Measurements from ENCODE around the gene WIZ. TPM values are rescaled to one million over a fixed set of nuclear protein-coding genes. Genes with fewer than 3 reads are reported as not detected.

WIZ gene
- total RNA-seq, 1 experiment from 2014 or later: 72.3 TPM

GRCh38 chr19:15381864-15382263, 67.9 kb downstream of the WIZ start:
- H3K27ac ChIP-seq (ENCODE audit: low read depth, low read length, poor library complexity, severe bottlenecking): peak overlapping the region; percentile 11
- intact Hi-C loops (cut with micrococcal nuclease; ENCODE audit: unreplicated experiment): no loop called here
- TF ChIP-seq EZH2 (IDR thresholded peaks at IDR 0.05; ENCODE audit: borderline replicate concordance, low read depth, low read length, poor library complexity, severe bottlenecking) (no peak), CTCF (conservative IDR thresholded peaks at IDR 0.05; ENCODE audit: low read depth, low read length) (no peak)
- no peak overlapping the region for H3K4me3 ChIP-seq (ENCODE audit: low read depth, low read length, poor library complexity, severe bottlenecking)
- CTCF ChIA-PET: no interaction called here
- no peaks in the 10 kb centered on the region for H3K9me3 ChIP-seq (ENCODE audit: low read depth, low read length, poor library complexity, severe bottlenecking)
- H3K27me3 ChIP-seq (replicated peaks; ENCODE audit: insufficient read depth, low read depth, low read length, poor library complexity): no peaks in the 10 kb centered on the region
- POLR2A ChIA-PET (ENCODE audit: low non-redundant PET): no interaction called here
- DNase-seq (ENCODE audit: low spot score): no peak
- no TSS peak for BruUV-seq (replicated peaks)
- peaks cover 14% of the 10 kb centered on the region for H3K36me3 ChIP-seq (ENCODE audit: insufficient read depth, low read length, poor library complexity, severe bottlenecking)
- peaks cover 11% of the 10 kb centered on the region for H3K4me1 ChIP-seq (ENCODE audit: insufficient read depth, low read length, poor library complexity, severe bottlenecking)

GRCh38 chr19:15381429-15381828, 68.3 kb downstream of the WIZ start:
- no peak for DNase-seq (ENCODE audit: low spot score)
- no TSS peak for BruUV-seq (replicated peaks)
- H3K27ac ChIP-seq (ENCODE audit: low read depth, low read length, poor library complexity, severe bottlenecking): peak overlapping the region; percentile 11
- peaks cover 11% of the 10 kb centered on the region for H3K4me1 ChIP-seq (ENCODE audit: insufficient read depth, low read length, poor library complexity, severe bottlenecking)
- no peaks in the 10 kb centered on the region for H3K27me3 ChIP-seq (replicated peaks; ENCODE audit: insufficient read depth, low read depth, low read length, poor library complexity)
- H3K36me3 ChIP-seq (ENCODE audit: insufficient read depth, low read length, poor library complexity, severe bottlenecking): peaks cover 13% of the 10 kb centered on the region
- H3K9me3 ChIP-seq (ENCODE audit: low read depth, low read length, poor library complexity, severe bottlenecking): no peaks in the 10 kb centered on the region
- ChIA-PET CTCF (no interaction called here), POLR2A (ENCODE audit: low non-redundant PET) (no interaction called here)
- no peak overlapping the region for H3K4me3 ChIP-seq (ENCODE audit: low read depth, low read length, poor library complexity, severe bottlenecking)
- intact Hi-C loops (cut with micrococcal nuclease; ENCODE audit: unreplicated experiment): no loop called here
- TF ChIP-seq EZH2 (IDR thresholded peaks at IDR 0.05; ENCODE audit: borderline replicate concordance, low read depth, low read length, poor library complexity, severe bottlenecking): no peak
- no peak for TF ChIP-seq CTCF (conservative IDR thresholded peaks at IDR 0.05; ENCODE audit: low read depth, low read length)

- Histone ChIP-seq H3K9me3 (ENCODE audit: low read depth, low read length, poor library complexity, severe bottlenecking) (no peaks in the 10 kb centered on the region), H3K4me1 (ENCODE audit: insufficient read depth, low read length, poor library complexity, severe bottlenecking) (peaks cover 11% of the 10 kb centered on the region), H3K27ac (ENCODE audit: low read depth, low read length, poor library complexity, severe bottlenecking) (peak overlapping the region; percentile 89), H3K4me3 (ENCODE audit: low read depth, low read length, poor library complexity, severe bottlenecking) (peak overlapping the region; percentile 80), H3K36me3 (ENCODE audit: insufficient read depth, low read length, poor library complexity, severe bottlenecking) (peaks cover 13% of the 10 kb centered on the region), H3K27me3 (replicated peaks; ENCODE audit: insufficient read depth, low read depth, low read length, poor library complexity) (no peaks in the 10 kb centered on the region)
- TF ChIP-seq CTCF (conservative IDR thresholded peaks at IDR 0.05; ENCODE audit: low read depth, low read length): no peak
- TF ChIP-seq EZH2 (IDR thresholded peaks at IDR 0.05; ENCODE audit: borderline replicate concordance, low read depth, low read length, poor library complexity, severe bottlenecking): no peak
- BruUV-seq (replicated peaks): no TSS peak
- intact Hi-C loops (cut with micrococcal nuclease; ENCODE audit: unreplicated experiment): loop anchor here (2.0 kb wide), 1 partner anchor 177 kb away; no protein-coding TSS in a partner anchor
- no peak for DNase-seq (ENCODE audit: low spot score)
- CTCF ChIA-PET: interaction anchor here (0.6 to 1.2 kb wide), 3 partner anchors 114 to 1524 kb away, joined by 3 to 4 read pairs (median 3); no protein-coding TSS in a partner anchor
- POLR2A ChIA-PET (ENCODE audit: low non-redundant PET): interaction anchor here (0.9 kb wide), 1 partner anchor 99 kb away, joined by 3 read pairs; no protein-coding TSS in a partner anchor
Measured at GRCh38 chr19:15379999-15380647, 69.6 kb downstream of the WIZ start.
